GM18502 (cell line): ENCODE data around the gene TAF6L.
"Not testable (repeated sequence)": the region's sequence is repeated elsewhere in the genome, so short reads cannot be mapped to it uniquely, and the experiment has no call there.

ENCODE experiments used
- ATAC-seq: cut with Tn5 transposase; IDR thresholded peaks from one replicate; pipeline ENCODE4 v1.9.1; 2021; ENCODE audit warnings: mild to moderate bottlenecking; ENCODE audit not compliant: unreplicated experiment, poor library complexity

Gene TAF6L, protein sequence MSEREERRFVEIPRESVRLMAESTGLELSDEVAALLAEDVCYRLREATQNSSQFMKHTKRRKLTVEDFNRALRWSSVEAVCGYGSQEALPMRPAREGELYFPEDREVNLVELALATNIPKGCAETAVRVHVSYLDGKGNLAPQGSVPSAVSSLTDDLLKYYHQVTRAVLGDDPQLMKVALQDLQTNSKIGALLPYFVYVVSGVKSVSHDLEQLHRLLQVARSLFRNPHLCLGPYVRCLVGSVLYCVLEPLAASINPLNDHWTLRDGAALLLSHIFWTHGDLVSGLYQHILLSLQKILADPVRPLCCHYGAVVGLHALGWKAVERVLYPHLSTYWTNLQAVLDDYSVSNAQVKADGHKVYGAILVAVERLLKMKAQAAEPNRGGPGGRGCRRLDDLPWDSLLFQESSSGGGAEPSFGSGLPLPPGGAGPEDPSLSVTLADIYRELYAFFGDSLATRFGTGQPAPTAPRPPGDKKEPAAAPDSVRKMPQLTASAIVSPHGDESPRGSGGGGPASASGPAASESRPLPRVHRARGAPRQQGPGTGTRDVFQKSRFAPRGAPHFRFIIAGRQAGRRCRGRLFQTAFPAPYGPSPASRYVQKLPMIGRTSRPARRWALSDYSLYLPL

DNA sequence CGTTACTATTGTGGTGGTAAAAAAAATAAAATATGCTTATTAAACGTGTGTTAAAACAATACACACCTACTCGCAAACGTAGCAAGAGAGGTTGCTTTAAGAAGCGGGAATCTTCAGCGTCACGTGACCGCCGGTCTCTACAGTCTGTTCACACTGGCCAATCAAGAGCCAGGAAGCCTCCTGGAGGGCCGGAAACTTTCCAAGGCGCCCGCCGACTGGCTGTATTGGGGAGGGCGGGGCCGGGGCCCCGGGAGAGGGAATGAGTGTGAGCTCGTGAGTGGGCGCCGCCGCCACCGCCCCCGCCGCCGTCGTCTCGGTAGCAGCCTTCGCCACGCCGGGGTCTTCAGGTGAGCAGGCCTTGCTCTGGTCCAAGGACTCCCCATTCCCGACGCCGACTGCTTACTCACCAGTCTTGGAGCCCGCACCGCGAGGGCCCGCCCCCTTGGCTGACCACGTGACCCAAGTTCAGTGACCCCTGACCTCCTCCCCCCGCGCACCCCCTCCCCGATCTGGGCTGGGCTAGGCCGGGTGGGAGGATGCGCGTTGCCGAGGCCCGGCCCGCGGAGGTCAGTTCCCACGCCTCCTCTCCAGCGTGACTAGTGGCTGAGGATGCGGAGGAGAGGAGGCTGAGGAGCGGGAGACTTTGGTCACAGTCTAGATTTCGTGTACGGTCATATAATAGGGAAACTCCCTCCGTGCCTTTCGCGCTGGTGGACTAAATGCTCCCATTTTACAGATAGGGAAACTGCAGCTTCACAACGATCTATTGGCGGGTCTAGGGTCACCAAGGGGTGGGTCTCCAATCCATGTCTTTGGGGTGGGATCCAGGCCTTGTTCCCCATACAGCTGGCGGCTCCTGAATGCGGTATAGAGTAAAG is at the start of gene TAF6L:
TSS of gene TAF6L (plus strand) at position 253 of the 878 bp plus-strand sequence. CDS start 4,388 bp downstream, outside the sequence.
- ATAC-seq: peak; percentile 80

DNA sequence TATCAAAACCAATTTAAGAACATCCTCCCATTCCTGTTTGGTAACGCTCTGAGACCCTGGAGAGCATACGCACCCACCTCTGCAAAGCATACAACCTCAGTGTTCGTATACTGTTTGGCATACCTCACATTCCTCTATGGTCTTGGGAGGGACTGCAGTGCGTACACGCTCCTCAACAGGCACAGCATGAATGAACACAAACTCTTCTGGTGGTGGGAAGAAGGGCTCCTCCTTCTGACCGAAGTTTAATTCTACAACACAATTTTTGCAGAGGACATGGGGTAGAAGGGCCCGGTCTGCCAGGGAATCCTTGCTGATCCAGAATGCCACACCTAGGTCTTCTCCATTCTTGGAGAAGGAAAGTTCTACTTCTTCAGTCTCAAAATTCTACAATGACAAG is 49.2 kb upstream of the TAF6L start:
- no peak for ATAC-seq

DNA sequence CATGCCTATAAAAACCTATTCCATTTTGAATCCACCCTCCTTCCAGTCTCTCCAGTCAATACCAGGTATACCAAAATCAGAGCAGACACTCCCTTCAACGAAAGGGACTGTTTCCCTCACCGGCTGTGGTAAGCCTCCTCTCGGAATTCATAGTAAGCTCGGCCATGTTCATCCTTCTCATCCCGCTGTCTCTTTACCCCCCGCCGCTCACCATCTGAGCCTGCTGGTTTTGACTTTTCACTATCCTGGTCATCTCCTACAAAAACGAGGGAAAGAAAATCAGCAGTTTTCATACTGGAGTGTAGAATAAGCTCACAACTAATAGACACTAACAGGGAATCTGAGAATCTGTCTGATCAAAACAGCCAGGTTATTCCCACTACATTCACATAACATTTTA is 47.0 kb upstream of the TAF6L start:
- no peak for ATAC-seq

DNA sequence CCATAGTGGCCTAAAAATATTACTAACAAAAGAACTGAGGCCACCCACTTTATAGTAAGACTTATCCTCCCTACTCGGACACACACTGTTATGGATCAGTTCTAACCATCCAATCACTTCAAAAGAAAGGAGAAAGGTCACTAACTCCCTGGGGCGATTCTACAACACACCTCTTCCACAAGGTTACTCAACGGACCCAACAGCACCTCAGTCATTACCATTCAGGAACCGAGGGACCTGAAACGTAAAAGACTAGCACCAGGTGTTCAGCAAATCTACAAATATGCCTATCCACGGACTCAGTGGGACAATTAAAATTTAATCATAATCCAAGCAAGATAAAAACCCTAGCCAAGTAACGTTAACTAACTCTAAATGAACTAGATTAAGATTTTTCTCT is 45.5 kb upstream of the TAF6L start:
- no peak for ATAC-seq

DNA sequence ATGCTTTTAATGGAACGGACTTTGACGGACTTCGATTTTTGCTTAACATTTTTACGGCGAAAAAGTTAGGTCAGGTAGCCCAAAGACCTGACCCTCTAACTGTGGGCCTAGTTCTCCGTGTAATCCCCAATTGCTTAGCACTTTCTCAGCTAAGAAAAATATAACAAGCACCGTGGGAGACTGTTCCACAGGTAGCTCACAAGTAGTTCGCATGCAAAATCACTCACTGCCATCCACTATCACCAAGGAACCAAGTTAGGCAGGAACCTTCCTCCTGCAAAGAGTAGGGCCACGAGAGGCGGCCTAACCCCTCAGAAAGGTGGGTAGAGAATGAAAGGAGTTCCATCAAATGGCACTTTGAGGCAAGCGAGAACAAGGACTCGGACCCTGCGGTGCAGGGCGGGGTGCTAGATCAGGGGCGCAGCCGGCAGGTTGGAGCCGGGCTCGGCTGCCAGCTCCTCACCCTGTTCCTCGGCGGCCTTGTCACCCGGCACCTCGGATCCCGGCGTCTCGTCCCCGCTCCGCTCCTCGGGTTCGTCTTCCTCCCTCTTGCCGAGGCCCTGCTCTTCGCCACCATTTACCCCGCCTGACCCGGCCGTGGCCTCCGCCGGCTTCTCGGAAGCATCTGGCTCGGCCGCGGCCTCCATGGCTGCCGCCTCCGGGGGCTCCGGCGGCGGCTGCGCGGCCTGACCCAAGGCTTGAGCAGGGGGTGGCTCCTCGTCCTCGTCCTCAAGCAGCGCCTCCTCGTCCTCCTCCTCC is 44.9 kb upstream of the TAF6L start:
- peak; percentile 1 for ATAC-seq

DNA sequence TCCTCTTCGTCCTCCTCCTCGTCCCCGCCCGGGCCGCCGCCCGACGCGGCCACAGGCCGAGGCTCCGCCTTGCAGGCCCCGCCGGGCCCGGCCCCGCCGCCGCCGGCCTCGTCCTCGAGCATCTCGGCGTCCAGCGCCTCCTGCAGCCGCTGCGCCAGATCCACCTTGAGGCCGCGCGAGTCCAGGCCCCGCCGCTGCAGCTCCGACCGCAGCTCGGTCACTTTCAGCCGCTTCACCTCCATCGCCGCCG is 44.4 kb upstream of the TAF6L start:
- no peak for ATAC-seq

DNA sequence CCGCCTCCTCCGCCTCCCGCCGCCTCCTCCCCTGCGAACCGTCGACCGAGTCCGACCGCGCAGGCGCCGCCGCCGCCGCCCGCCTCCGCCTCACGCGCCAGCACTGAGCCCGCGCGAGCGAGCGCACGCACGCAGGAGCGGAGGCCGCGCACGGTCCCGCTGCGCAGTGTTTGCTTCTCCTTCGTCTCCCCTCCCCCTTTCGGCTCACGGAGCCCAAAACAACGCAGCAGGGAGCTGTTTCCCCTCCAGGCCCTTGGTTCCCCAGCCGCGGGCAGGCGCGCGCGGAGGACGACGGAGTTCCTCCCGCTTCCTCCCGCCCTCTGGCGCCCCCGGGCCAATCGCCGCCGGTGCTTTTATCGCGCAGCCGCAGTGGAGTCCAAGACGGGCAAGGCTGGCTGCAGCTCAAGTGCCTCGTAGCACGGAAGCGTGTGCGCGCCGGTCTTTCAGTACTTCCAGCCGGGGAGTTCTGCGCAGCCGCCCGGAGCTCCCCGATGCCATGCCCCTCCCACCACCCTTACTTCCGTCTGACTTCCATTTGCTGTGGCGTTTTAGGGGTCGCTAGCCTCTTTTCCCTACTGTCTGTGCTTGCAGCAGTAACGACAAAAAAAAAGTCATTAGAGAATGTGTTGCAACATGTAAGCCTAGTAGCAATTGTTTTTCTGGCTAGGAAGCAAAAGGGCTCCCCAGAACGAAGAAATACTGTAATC is 43.9 kb upstream of the TAF6L start, which contains the start of gene HNRNPUL2:
TSS of gene HNRNPUL2 (minus strand) at position 293 of the 707 bp plus-strand sequence. CDS start 301 bp downstream, outside the sequence.
- ATAC-seq: peak; percentile 73

DNA sequence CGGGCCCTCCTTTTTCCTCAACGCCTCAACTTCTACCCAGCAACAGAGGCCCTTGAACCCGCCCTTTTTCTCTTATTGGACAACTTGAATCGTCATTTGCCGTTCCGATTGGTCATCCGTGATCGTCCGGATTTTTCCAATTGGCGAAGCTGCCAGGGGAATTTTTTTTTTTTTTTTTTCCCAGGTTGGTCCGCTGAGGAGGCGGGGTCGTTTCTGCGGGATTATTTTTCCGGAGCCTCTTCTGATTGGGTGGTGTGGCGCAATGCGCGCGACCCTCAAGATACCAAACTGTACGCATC is 43.4 kb upstream of the TAF6L start:
- ATAC-seq: peak; percentile 58

DNA sequence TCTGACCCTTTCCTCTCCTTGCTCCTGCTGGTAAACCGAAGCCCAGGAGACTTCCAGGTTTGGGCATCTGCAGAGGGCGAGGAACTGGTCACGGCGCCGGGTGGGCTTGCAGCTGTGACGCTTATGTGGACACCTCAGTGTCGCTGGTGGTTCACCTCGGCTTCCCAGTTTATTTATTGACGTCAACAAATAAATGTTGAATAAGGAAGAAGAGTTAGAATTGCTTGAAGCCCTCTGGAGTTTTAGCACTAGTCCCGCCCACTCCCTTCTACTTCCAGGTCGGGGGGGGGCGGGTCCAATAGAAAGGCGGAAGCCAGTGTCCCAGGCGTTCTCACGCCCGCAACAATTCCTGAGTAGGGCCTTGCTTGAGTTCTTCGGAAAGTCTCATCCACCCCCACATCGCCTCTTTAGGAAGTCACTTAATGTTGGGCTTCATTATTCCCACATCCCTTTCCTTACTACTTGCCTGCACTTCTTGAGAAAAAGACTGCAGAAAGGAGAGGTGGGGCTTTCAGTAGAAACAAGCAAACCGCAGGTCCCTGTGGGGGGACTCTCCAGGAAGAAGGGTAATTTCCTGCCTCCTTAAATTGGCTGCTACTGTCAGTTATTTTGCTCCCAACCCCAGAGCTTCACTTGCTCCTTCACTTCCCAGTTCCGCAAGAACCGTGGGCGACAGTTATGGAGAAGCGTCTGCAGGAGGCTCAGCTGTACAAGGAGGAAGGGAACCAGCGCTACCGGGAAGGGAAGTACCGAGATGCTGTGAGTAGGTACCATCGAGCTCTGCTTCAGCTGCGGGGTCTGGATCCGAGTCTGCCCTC is 42.8 kb upstream of the TAF6L start, which contains the start of gene TTC9C:
TSS of gene TTC9C (plus strand) at position 316 of the 818 bp plus-strand sequence. CDS start at position 679, 363 bp downstream.
- ATAC-seq: peak; percentile 17

DNA sequence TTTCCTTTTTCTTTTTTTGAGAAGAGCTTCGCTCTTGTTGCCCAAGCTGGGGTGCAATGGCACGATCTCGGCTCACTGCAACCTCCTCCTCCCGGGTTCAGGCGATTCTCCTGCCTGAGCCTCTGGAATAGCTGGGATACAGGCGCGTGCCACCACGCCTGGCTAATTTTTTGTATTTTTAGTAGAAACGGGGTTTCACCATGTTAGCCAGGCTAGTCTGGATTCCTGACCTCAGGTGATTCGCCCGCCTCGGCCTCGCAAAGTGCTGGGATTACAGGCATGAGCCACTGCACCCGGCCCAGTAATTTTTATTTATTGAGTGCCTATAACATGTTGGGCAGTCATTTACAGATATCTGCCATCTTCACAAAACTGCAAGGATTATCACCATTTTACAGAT is 41.1 kb upstream of the TAF6L start:
- not testable (repeated sequence) for ATAC-seq

DNA sequence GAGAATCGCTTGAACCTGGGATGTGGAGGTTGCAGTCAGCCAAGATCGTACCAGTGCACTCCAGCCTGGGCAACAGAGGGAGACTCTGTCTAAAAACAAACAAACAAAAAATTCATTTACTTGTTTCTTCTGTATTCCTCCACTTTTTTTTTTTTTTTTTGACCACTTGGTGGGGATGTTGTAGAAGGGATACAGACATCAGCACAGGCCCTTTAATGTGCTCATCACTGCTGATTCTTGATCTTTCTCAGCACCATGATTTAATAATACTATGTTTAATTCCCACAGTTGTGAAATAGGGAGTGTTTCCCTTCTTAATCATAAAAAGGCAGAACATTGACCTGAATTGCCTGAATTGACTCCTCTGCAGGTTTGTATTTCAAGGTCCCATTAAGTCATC is 38.4 kb upstream of the TAF6L start:
- no peak for ATAC-seq

DNA sequence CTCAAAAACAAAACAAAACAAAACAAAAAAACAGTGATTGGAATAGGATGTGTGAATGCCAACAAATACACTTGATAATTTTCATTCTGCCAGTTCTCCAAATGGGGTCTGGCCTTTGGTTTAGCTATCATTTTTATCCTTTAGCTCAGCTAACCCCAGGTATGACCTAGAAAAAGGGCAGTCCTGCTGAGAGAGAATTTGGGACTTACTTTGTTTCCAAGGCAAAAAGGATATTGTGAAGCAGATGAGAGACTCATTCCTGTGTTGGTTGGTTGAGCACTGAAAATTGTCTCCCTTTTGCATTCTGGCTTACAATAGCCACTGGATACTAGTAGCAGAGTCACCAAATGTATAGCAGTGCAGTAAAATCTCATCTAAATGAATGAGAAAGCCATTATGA is 34.0 kb upstream of the TAF6L start:
- ATAC-seq: no peak

DNA sequence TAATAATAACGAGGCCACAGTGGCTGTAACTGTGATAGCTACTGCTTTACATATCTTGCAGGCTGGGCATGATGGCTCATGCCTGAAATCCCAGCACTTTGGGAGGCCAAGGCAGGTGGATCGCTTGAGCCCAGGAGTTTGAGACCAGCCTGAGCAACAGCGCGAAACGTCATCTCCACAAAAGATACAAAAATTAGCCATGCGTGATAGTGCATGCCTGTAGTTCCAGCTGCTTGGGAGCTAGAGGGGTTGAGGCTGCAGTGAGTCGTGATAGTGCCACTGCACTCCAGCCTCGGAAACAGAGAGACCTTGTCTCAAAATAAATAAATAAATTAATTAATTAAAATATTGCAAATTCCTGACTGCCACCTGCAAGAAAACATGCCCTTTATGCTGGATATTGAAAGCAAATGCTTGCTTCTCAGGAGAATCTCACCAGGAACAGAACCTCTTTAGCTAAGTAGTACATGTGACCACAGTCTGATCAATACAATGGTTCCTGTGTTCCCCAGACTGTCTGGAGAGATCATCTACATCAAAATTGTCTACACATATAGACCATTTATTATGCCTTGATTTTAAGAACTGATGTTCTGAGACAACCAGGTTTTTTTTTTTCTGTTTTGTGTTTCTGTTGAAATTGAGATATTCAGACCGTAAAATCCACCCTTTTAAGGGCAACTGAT is 23.6 kb upstream of the TAF6L start:
- no peak for ATAC-seq

DNA sequence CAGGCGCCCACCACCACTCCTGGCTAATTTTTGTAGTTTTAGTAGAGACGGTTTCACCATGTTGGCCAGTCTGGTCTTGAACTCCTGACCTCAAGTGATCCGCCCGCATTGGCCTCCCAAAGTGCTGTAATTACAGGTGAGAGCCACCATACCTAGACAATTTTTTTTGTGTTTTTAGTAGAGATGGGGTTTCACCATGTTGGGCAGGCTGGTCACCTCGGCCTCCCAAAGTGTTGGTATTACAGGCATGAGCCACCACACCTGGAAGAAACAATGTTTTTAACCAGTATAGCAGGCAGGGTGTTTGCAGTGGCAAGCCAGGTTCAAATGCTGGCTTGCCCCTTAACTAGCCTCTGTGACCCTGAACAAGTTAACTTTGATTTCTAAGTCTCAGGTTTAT is 21.3 kb upstream of the TAF6L start:
- ATAC-seq: not testable (repeated sequence)

DNA sequence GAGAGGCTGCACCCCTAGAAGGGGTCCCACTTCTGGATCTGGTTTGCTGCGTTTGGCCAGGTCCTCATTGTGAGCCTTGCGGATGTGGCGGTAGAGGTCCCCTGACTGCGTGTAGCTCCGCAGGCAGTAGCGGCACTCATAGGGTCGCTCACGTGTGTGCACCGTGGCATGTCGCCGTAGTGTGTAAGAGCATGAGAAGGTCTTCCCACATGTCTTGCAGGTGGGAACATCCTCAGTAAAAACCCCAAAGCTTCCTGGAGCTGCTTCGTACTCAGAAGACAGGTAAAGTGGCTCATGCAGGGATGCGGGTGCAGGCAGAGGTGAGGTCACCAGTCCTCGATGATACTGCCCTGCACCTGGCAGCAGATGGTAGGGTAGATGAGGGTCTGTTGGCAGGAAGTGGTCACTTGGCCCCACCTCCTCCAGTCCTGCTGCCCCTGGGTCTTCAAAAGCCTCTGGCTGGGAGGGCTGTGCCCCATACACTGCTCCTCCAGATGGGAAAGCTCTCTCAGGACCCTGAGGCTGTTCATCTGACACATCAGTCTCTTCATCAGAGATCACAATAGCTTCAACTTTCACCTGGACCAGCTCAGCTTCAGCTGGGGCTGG is 18.9 kb upstream of the TAF6L start:
- ATAC-seq: no peak

DNA sequence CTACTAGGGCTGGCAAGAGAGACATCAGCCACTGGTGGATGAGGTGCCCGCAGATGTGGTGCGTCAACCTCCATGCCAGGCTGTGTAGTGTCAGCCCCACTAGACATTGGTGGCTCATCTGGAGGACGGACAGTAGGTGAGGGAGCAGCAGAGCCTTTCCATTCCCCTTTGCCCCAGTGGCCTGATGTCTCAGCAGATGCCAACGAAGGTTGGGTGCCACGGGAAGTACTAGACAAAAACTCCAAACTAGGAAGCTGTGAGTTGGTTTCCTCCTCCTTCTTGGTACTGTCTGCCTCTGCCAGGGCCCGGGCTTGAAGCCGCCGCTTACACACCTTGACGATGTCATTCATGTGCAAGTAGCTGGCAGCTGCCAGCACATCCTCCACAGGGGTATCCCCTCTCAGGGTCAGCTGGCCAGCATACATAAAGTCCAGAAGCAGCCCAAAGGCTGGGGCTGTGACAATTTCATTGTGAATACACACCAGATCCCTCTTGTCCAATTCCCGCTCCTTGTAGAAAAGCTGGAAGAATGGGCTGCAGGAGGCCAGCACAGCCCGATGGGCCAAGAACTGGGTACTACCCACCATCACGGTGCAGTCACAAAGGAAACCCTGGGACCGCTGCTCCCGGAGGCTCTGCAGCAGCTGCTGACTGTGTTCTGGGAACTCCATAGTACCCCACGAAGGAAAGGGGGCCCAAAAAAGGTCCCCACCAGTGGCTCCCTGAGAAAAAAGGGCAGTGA is 18.0 kb upstream of the TAF6L start:
- no peak for ATAC-seq
